H1 (cell line): ENCODE data around the gene SLC30A10. TPM values are rescaled to one million over a fixed set of nuclear protein-coding genes. Genes with fewer than 3 reads are reported as not detected.

Source experiments
- CTCF ChIA-PET: fragments of 300-600 bp; sonication (Branson Sonifier 250); formaldehyde crosslinking; loops from one replicate; lab custom pipeline; 2021; ENCODE audit not compliant: partially characterized antibody; lab: Charles Lee
- POLR2A ChIA-PET: fragments of 300-600 bp; sonication (Branson Sonifier 250); formaldehyde crosslinking; loops from one replicate; lab custom pipeline; 2021; ENCODE audit warnings: inconsistent platforms; ENCODE audit not compliant: partially characterized antibody; lab: Charles Lee
- DNase-seq, 2 experiments: peaks; one replicate each; pipeline versions ENCODE4 v3.0.0 to v3.0.0-alpha.2; 2010 to 2022; ENCODE audit warnings: low spot score in 2 of 2, low read depth in 1 of 2, mixed read lengths in 1 of 2
- FAIRE-seq: peaks from 2 replicates; lab custom pipeline; 2011; peaks lifted over from hg19 to GRCh38; lab: Jason Lieb, UNC
- H2AFZ ChIP-seq: 2 replicates; pipeline ENCODE4 v1.8.1; 2012; ENCODE audit warnings: low read length, inconsistent platforms
- H2AK5ac ChIP-seq: 2 replicates; pipeline ENCODE4 v1.6.1; 2013; ENCODE audit warnings: low read depth, low read length
- H2BK120ac ChIP-seq: replicated peaks from 2 replicates; pipeline ENCODE3; 2013; ENCODE audit warnings: low read depth, low read length, inconsistent platforms
- H2BK12ac ChIP-seq: 2 replicates; pipeline ENCODE4 v1.6.1; 2013; ENCODE audit warnings: low read depth, low read length
- H2BK15ac ChIP-seq: 2 replicates; pipeline ENCODE4 v1.6.1; 2013; ENCODE audit warnings: low read length
- H2BK20ac ChIP-seq: 2 replicates; pipeline ENCODE4 v1.6.1; 2013; ENCODE audit warnings: low read length
- H2BK5ac ChIP-seq: 2 replicates; pipeline ENCODE4 v1.6.1; 2013; ENCODE audit warnings: low read depth, low read length
- H3K14ac ChIP-seq: 2 replicates; pipeline ENCODE4 v1.6.1; 2013; ENCODE audit warnings: inconsistent platforms; ENCODE audit not compliant: insufficient read length
- H3K18ac ChIP-seq: 2 replicates; pipeline ENCODE4 v1.6.1; 2013; ENCODE audit warnings: low read length; ENCODE audit errors: extremely low read depth
- H3K23ac ChIP-seq: 2 replicates; pipeline ENCODE4 v1.6.1; 2013; ENCODE audit warnings: inconsistent platforms; ENCODE audit not compliant: insufficient read length
- H3K23me2 ChIP-seq: 2 replicates; pipeline ENCODE4 v1.6.1; 2013; ENCODE audit warnings: low read depth, low read length
- H3K27ac ChIP-seq: 2 replicates; pipeline ENCODE4 v1.6.1; 2011; ENCODE audit warnings: low read depth, low read length, inconsistent platforms
- H3K27me3 ChIP-seq, 4 experiments: replicated peaks in 1 of 4; 1 replicate in 1 of 4; 2 replicates in 3 of 4; pipeline versions ENCODE4 v1.6.1 to v1.8.1; 2011 to 2013; ENCODE audit warnings: low read length in 3 of 4, mild to moderate bottlenecking in 3 of 4, inconsistent platforms in 2 of 4, mixed read lengths in 2 of 4, moderate library complexity in 1 of 4; ENCODE audit not compliant: control insufficient read depth in 3 of 4, insufficient read depth in 3 of 4; ENCODE audit errors: extremely low read depth in 1 of 4
- H3K36me3 ChIP-seq, 4 experiments: 2 replicates each; pipeline versions ENCODE4 v1.6.1 to v1.8.1; 2011 to 2013; ENCODE audit warnings: mild to moderate bottlenecking in 4 of 4, low read length in 3 of 4, moderate library complexity in 2 of 4, control low read depth in 1 of 4, inconsistent platforms in 1 of 4; ENCODE audit not compliant: insufficient read depth in 4 of 4, control insufficient read depth in 2 of 4
- H3K4ac ChIP-seq: replicated peaks from 2 replicates; pipeline ENCODE3; 2013; ENCODE audit warnings: low read length, low read depth, mixed read lengths, inconsistent platforms; ENCODE audit not compliant: insufficient read length
- H3K4me1 ChIP-seq, 4 experiments: replicated peaks in 1 of 4; 1 replicate in 1 of 4; 2 replicates in 3 of 4; pipeline versions ENCODE4 v1.6.1 to v1.8.1; 2011 to 2013; ENCODE audit warnings: low read length in 3 of 4, inconsistent platforms in 2 of 4, mixed read lengths in 1 of 4; ENCODE audit not compliant: insufficient read depth in 4 of 4, control insufficient read depth in 3 of 4
- H3K4me2 ChIP-seq, 2 experiments: 2 replicates each; pipeline versions ENCODE4 v1.6.1 to v1.8.1; 2011 to 2013; ENCODE audit warnings: low read depth in 2 of 2, low read length in 2 of 2, control low read depth in 1 of 2, inconsistent platforms in 1 of 2, mild to moderate bottlenecking in 1 of 2; ENCODE audit not compliant: insufficient read depth in 1 of 2
- H3K4me3 ChIP-seq, 4 experiments: fragments of 200-600, 300-600 bp in 1 of 4; sonication (generic), shearing (Covaris generic), sonication (Bioruptor Twin) in 1 of 4; 2 replicates each; pipeline versions ENCODE4 v1.5.1 to v1.8.1; 2011 to 2016; ENCODE audit warnings: low read length in 4 of 4, low read depth in 3 of 4, control low read depth in 2 of 4, inconsistent platforms in 2 of 4, mild to moderate bottlenecking in 2 of 4, mixed read lengths in 1 of 4, moderate library complexity in 1 of 4; ENCODE audit not compliant: insufficient read depth in 2 of 4; ENCODE audit errors: extremely low read depth in 1 of 4
- H3K56ac ChIP-seq: replicated peaks from 2 replicates; pipeline ENCODE3; 2013; ENCODE audit warnings: low read depth, mild to moderate bottlenecking, mixed read lengths, low read length, inconsistent platforms; ENCODE audit not compliant: insufficient read length
- H3K79me1 ChIP-seq: 2 replicates; pipeline ENCODE4 v1.6.1; 2013; ENCODE audit warnings: low read depth, low read length, control low read depth
- H3K79me2 ChIP-seq, 2 experiments: 2 replicates each; pipeline versions ENCODE4 v1.6.1 to v1.8.1; 2012 to 2013; ENCODE audit warnings: low read length in 2 of 2, mild to moderate bottlenecking in 2 of 2, inconsistent platforms in 1 of 2; ENCODE audit not compliant: insufficient read depth in 2 of 2, control insufficient read depth in 1 of 2
- H3K9ac ChIP-seq, 4 experiments: replicated peaks in 1 of 4; 1 replicate in 1 of 4; 2 replicates in 3 of 4; pipeline versions ENCODE4 v1.6.1 to v1.8.1; 2011 to 2013; ENCODE audit warnings: low read depth in 3 of 4, low read length in 3 of 4, control low read depth in 2 of 4, mild to moderate bottlenecking in 2 of 4, moderate library complexity in 2 of 4, inconsistent platforms in 1 of 4; ENCODE audit errors: extremely low read depth in 1 of 4
- H3K9me3 ChIP-seq, 2 experiments: 2 replicates each; pipeline versions ENCODE4 v1.6.1 to v1.8.1; 2012 to 2013; ENCODE audit warnings: mild to moderate bottlenecking in 2 of 2, moderate library complexity in 2 of 2, control low read depth in 1 of 2, inconsistent platforms in 1 of 2, low read depth in 1 of 2, low read length in 1 of 2, mixed read lengths in 1 of 2; ENCODE audit not compliant: insufficient read depth in 2 of 2
- H4K20me1 ChIP-seq, 2 experiments: replicated peaks in 1 of 2; 2 replicates each; pipeline versions ENCODE3 to v1.8.1; 2011 to 2013; ENCODE audit warnings: inconsistent platforms in 2 of 2, low read length in 2 of 2, mild to moderate bottlenecking in 1 of 2; ENCODE audit not compliant: insufficient read depth in 2 of 2, control insufficient read depth in 1 of 2
- H4K5ac ChIP-seq: 2 replicates; pipeline ENCODE4 v1.6.1; 2013; ENCODE audit warnings: low read length, low read depth, mixed read lengths, inconsistent platforms; ENCODE audit not compliant: insufficient read length
- H4K8ac ChIP-seq: 2 replicates; pipeline ENCODE4 v1.8.0; 2013; ENCODE audit warnings: mild to moderate bottlenecking, moderate library complexity, low read length, inconsistent platforms; ENCODE audit not compliant: insufficient read depth; ENCODE audit errors: extremely low read depth
- H4K91ac ChIP-seq: replicated peaks from 2 replicates; pipeline ENCODE3; 2013; ENCODE audit warnings: low read length, mixed read lengths, inconsistent platforms; ENCODE audit not compliant: insufficient read length
- EP300 ChIP-seq, 2 experiments: IDR thresholded peaks; 1 replicate in 1 of 2; 2 replicates in 1 of 2; pipeline ENCODE4 v1.6.1; 2011 to 2012; ENCODE audit warnings: low read depth in 2 of 2, low read length in 2 of 2, mild to moderate bottlenecking in 2 of 2, borderline replicate concordance in 1 of 2, inconsistent platforms in 1 of 2, moderate library complexity in 1 of 2
- FOSL1 ChIP-seq: IDR thresholded peaks from 2 replicates; pipeline ENCODE4 v1.6.1; 2011; ENCODE audit warnings: mild to moderate bottlenecking, low read depth, low read length, moderate library complexity; ENCODE audit not compliant: insufficient read depth
- GTF2F1 ChIP-seq: IDR thresholded peaks from 2 replicates; pipeline ENCODE4 v1.6.1; 2012; ENCODE audit warnings: low read depth, low read length, improper control_type of control experiment, borderline replicate concordance
- HDAC2 ChIP-seq, 2 experiments: fragments of 300-600 bp in 1 of 2; sonication (generic) in 1 of 2; IDR thresholded peaks; 2 replicates each; pipeline ENCODE4 v1.6.1; 2011 to 2012; ENCODE audit warnings: low read depth in 2 of 2, low read length in 2 of 2, mild to moderate bottlenecking in 2 of 2, moderate library complexity in 2 of 2, borderline replicate concordance in 1 of 2, inconsistent platforms in 1 of 2
- NRF1 ChIP-seq: IDR thresholded peaks from 2 replicates; pipeline ENCODE4 v1.6.1; 2011; ENCODE audit warnings: mild to moderate bottlenecking, low read depth, low read length, improper control_type of control experiment
- RAD21 ChIP-seq, 2 experiments: IDR thresholded peaks in 1 of 2; conservative IDR thresholded peaks in 1 of 2; 2 replicates each; pipeline ENCODE4 v1.6.1; 2011; ENCODE audit warnings: low read depth in 2 of 2, low read length in 2 of 2, improper control_type of control experiment in 1 of 2, inconsistent platforms in 1 of 2, mild to moderate bottlenecking in 1 of 2, moderate library complexity in 1 of 2
- SIN3A ChIP-seq, 2 experiments: IDR thresholded peaks in 1 of 2; conservative IDR thresholded peaks in 1 of 2; 2 replicates each; pipeline ENCODE4 v1.6.1; 2011 to 2012; ENCODE audit warnings: low read length in 2 of 2, improper control_type of control experiment in 1 of 2, low read depth in 1 of 2, mild to moderate bottlenecking in 1 of 2
- TAF1 ChIP-seq: IDR thresholded peaks from 2 replicates; pipeline ENCODE4 v1.6.1; 2011; ENCODE audit warnings: mild to moderate bottlenecking, low read depth, low read length
- TBP ChIP-seq: IDR thresholded peaks from 2 replicates; pipeline ENCODE4 v1.6.1; 2011; ENCODE audit warnings: low read depth, low read length, improper control_type of control experiment
- polyA plus RNA-seq, 7 experiments: library from polyadenylated mRNA; depleted of rRNA in 3 of 7; stranded (reverse) in 5 of 7; unstranded in 2 of 7; fragments of >200 nt in 5 of 7; fragments of 200-250 nt in 2 of 7; gene quantifications; 1 replicate in 5 of 7; 2 replicates in 1 of 7; 4 replicates in 1 of 7; pipeline versions ENCODE4 v1.2.1 to v1.2.3, GENCODE V29; 2011 to 2013; ENCODE audit warnings: missing spikeins in 2 of 7, mixed read lengths in 2 of 7
- total RNA-seq: library from RNA; stranded (reverse); fragmentation: NEBNext Ultra II Directional; extraction: Animal tissue kit (Norgen Biotek cat#: 25700); gene quantifications from 2 replicates; pipeline ENCODE4 v1.2.1, GENCODE V29; 2021

SLC30A10 gene
- total and polyA plus RNA-seq, 2 of the 8 experiments (the other 6 are each of a cell fraction or from before 2014, with no cell fraction given), result 0.23 to 0.61 TPM

- Histone ChIP-seq H2BK15ac (no peak overlapping the region), H3K79me2 (no peaks in the 10 kb centered on the region), H3K4ac (no peak overlapping the region), H3K9ac (no peak overlapping the region), H4K91ac (no peak overlapping the region), H3K23ac (no peak overlapping the region), H2BK120ac (no peak overlapping the region), H3K4me3 (no peak overlapping the region), H3K36me3 (no peaks in the 10 kb centered on the region), H3K9me3 (no peaks in the 10 kb centered on the region), H3K18ac (no peak overlapping the region), H3K14ac (no peak overlapping the region), H3K56ac (no peak overlapping the region), H2BK12ac (no peak overlapping the region), H2BK5ac (no peak overlapping the region), H2AFZ (no peak overlapping the region), H3K4me2 (no peak overlapping the region), H2AK5ac (no peak overlapping the region), H4K5ac (no peak overlapping the region), H3K4me1 (no peaks in the 10 kb centered on the region), H3K27me3 (no peaks in the 10 kb centered on the region), H3K79me1 (no peaks in the 10 kb centered on the region), H3K23me2 (no peaks in the 10 kb centered on the region), H4K20me1 (no peaks in the 10 kb centered on the region), H2BK20ac (no peak overlapping the region), H3K27ac (no peak overlapping the region), H4K8ac (no peak overlapping the region)
- POLR2A ChIA-PET, result no interaction called here
- no peak for TF ChIP-seq SIN3A (conservative IDR thresholded peaks at IDR 0.05 in 1 of 2, IDR thresholded peaks at IDR 0.05 in 1 of 2; ENCODE audit: low read depth in 1 of 2, low read length in 2 of 2)
- TF ChIP-seq EP300 (IDR thresholded peaks at IDR 0.05; ENCODE audit: borderline replicate concordance in 1 of 2, low read depth in 2 of 2, low read length in 2 of 2), result no peak
- TF ChIP-seq HDAC2 (IDR thresholded peaks at IDR 0.05; ENCODE audit: borderline replicate concordance in 1 of 2, low read depth in 2 of 2, low read length in 2 of 2), result no peak
- TF ChIP-seq RAD21 (IDR thresholded peaks at IDR 0.05 in 1 of 2, conservative IDR thresholded peaks at IDR 0.05 in 1 of 2; ENCODE audit: low read depth in 2 of 2, low read length in 2 of 2), result no peak
- no peak for TF ChIP-seq TAF1
- TF ChIP-seq FOSL1, result no peak
- no peak for TF ChIP-seq NRF1
- TF ChIP-seq TBP, result no peak
- TF ChIP-seq GTF2F1, result no peak
- DNase-seq (no peak), FAIRE-seq (no peak)
- CTCF ChIA-PET, result no interaction called here
Observed at GRCh38 chr1:219945795-219946194, 17.4 kb upstream of the SLC30A10 start.
